ENCODE measurements around the gene ABCB6.
"Not testable (repeated sequence)": the region's sequence is repeated elsewhere in the genome, so short reads cannot be mapped to it uniquely, and the experiment has no call there.

ABCB6 gene

DNA sequence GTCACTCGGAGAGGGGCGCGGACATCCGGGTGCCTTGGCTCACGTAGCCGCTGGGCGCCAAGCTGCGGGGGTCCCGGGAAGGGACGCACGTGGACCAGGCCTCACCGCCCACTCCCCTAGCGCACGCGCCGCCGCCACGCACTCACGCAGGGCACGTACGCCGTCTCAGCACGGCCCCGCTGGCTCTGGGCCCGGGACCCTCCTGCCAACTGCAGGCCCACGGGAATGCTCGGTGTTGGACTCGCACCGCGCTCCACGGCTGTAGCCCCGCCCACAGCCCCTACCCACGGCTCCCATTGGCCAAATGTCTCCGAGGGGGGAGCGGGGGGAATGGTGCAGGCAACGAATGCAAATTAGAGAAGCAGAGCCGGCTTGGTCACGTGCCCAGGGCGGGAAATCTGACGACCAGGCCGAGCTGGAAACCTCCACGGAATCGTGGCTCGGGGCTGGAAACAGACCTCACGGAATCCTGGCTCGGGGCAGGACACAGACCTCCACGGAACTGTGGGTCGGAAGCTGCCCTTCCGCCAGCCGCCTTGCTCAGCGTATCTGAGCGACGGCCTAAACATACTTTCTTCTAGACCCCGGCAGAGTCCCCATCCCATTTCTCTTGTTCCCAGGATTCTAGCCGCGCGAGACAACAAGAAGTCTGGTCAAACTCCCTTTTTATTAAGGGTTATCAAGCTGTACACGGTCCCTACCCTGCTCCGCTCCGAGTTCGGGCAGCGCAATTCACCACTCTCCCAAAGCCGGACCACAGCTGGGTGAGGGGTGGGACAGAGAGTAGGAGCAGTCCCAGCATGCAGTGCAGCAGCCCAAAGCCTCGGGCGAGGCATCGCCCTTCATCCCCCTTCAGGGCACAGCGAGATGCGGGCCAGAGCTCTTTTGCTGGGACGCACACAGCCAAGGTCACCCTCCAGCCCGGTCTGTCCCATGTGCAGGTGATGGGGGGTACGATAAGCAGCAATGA is at the start of gene ABCB6:
TSS of gene ABCB6 (minus strand) at position 227 of the 970 bp plus-strand sequence. CDS start 285 bp downstream, outside the sequence.
- DNase-seq (ENCODE audit: low read depth in 2 of 2, low spot score in 1 of 2): peak; percentile 76 to 78

DNA sequence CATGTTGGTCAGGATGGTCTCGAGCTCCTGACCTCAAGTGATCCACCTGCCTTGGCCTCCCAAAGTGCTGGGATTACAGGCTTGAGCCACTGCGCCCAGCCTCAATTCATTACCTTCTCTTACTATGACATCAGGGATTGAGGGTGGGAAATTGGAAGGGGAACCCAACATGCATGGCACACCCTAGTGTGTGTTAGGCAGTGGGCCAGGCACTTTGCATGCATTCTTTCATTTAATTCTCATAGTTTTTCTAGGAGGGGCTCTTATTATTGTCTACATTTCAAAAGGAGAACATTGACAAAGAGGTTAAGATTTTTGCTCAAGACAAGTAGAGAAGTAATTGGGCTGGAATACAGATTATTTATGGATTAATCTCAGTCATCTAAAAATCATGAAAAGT is 49.5 kb upstream of the ABCB6 start:
- no peak for DNase-seq (ENCODE audit: low read depth in 2 of 2, low spot score in 1 of 2)

DNA sequence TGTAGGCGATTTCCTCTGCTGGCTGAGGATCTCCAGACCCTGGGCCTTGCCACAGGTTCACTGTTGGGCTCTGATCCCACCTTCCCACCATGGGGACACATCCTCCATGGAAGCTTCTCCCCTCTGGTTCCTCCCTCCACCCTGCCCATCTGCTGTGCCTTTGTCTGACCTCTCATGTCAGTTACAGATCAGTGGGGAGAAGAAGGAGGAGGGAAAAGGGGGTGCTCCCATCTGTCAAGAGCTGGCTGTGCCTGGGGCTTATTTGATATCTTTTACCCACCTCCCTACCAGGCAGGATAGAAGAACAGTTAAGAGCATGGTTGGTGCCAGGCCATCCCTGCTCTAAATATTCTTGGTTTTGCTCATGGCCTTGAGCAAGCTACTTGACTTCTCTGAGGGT is 48.1 kb upstream of the ABCB6 start:
- no peak for DNase-seq (ENCODE audit: low read depth in 2 of 2, low spot score in 1 of 2)

DNA sequence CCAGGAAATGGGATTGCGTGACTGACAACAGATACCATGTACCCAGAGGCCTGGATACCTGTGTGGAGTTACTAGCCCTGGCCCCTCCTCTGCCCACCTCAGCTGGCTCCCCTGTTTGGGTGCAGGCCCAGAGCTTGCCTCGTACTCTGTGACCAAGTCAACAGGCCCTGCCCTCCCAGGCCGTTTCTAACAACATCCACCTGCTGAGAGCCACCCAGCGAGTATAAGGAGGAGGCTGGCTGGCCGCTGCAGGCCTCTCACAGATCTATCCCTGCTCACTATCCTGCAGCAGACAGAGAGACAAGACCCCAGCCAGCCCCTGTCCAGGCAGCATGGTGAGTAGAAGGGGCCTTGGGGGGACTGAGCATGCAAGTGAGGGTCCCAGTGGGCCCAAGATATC is 47.5 kb upstream of the ABCB6 start:
- no peak for DNase-seq (ENCODE audit: low read depth in 2 of 2, low spot score in 1 of 2)

DNA sequence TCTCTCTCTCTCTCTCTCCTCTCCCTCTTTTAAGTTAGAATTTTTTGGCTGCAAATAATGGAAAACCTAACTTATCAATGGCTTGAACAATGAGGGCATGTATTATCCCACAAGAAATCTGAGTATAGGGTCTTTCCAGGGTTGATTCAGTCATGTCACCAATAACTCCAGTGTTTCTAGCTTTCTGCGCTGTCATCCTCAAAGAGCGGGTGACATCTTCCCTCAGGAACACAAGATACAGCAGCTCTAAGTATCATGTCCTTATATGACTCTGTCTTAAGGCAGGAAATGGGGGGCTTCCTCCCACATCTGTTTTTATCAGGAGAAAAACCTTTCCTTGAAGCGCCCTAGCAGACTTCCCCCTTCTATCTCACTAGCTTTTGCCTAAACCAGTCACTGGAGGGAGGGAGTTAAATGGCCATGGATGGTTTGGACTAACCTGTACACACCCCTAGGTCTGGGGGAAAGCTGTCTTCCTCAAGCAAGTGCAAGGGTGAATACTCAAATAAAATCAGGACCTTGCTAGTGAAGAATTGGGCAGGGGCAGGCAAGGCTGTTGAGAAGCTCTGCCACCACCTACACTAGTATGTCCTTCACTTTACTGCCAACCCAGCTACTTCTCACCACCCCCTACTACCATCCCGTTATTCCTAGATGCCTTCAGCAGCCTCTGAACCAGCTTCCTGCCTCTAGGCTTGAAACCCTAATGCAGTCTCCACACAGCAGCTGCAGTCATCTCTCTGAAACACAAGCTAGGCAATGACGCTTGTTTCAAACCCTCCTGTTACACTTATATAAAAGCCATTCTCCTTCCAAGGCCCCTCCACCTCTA is 42.5 kb upstream of the ABCB6 start:
- no peak for DNase-seq (ENCODE audit: low read depth in 2 of 2, low spot score in 1 of 2)

DNA sequence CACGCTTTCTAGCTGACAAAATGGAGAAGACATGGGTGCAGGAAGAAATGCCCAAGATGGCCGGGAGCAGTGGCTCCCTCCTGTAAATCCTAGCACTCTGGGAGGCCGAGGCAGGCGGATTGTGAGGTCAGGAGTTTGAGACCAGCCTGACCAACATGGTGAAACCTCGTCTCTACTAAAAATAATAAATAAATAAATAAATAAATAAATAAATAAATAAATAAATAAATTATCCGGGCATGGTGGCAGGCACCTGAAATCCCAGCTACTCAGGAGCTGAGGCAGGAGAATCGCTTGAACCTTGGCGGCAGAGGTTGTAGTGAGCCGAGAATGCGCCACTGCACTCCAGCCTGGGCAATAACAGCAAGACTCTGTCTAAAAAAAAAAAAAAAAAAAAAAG is 40.2 kb upstream of the ABCB6 start:
- DNase-seq (ENCODE audit: low read depth in 2 of 2, low spot score in 1 of 2): not testable (repeated sequence)

DNA sequence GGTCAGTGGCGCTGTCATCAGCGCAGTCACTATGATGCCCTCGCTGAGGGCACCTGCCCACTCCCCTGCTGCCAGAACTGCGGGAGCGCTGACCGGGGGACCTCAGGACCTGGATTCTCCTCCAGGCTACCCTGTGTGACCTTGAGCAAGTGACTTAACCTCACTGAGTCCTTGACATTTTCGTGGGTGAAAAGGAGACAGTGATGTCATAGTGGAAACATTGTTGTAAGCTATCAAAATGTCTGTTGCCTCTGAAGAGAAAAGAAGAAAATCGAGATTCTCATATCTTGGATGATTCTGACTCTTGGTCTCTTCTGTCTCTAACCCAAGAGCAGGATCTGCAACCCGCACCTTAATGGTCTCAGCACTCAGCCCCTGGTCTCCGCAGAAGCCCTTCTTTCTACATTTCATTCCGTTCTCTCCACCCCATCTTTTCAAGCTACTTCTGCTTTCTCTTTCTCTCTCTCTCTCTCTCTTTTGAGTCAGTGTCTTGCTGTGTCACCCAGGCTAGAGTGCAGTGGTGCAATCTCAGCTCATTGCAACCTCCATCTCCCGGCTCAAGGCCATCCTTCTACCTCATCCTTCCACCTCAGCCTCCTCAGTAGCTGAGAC is 35.9 kb upstream of the ABCB6 start:
- DNase-seq (ENCODE audit: low read depth in 2 of 2, low spot score in 1 of 2): no peak

DNA sequence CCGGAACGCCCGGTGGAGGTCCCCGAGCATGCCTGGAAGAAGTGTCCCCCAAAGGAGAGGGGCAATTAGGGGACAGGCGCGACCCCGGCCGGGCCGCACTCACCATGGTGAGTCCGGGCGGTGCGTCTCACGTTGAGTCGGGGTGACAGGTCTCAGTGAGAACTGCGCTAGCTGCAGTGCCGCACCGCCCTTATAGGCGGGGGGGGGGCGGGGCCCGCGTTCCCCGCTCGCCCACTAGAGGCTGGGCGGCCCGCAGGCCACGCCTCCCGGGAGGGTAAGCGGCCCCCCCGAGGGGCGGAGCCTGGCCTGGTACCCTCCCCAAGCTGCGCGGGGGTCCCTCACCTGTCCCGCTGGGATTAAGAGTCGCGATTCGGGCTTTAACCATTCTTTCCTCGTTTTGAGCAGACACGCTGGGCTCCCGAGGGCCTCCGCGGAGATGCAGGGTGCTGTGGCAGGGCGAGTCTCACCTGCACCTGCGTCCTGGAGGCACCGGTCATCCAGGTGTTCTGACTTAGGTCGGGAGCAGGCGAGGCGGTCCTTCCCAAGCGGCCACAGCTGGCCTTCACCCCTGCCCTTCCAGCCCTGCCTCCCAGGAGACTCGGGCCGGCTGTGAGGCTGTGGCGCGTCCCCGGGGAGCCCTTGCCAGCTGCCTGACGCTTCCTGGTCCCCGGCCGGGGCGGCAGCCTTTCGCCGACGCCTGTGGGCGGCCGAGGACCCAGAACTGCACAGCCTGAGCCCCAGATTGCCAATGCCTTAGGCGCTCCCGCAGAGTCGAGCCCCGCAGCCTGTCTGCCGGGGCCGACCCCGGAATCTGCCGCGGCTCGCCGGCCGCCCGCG is 35.2 kb upstream of the ABCB6 start, which contains the start of gene TUBA4A:
TSS of gene TUBA4A (minus strand) at position 166 of the 837 bp plus-strand sequence. CDS start at position 106, 60 bp downstream.
- DNase-seq (ENCODE audit: low read depth in 2 of 2, low spot score in 1 of 2): peak; percentile 76 to 83

DNA sequence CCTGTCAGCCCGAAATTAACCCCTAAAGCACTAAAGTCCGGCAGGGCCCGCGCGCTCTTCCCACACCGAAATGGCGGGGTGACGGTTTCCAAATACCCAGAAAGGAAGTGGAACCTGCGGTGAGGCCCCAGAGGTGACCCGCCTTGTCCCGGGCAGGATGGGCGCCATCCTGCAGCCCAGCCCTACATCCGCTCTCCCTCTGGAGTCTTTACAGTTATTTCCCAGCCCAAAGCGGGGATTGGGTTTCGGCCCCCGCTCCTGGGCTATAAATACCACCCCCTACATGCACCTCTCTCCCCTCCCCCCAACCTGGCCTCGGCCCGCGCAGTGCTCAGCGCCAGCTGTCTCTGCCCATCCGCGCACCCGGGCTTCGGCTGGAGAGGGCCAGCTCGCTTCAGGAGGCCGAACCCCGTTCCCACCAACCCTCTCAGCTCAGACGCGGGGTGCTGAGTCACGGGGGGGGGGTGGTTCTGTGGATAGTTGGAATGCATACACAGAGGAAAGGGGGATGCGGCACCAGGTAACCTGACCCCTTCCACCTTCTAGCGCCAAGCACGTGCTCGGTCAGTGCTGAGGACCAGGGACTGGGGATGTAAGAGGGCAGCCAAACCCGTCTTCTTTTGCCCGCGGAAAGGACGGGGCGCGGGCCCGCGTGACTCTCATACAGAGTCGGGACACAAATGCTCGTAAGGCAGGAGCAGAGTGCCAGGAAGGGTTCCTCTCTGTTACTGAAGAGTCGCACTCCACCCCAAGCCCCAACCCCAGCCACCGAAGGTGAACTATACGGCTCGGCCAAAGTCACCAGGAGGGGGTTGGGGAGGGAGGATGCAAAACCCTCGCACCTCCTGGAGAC is 34.4 kb upstream of the ABCB6 start, which contains the start of gene TUBA4B:
TSS of gene TUBA4B (plus strand) at position 344 of the 853 bp plus-strand sequence. CDS start at position 509, 165 bp downstream.
- DNase-seq (ENCODE audit: low read depth in 2 of 2, low spot score in 1 of 2): no peak

DNA sequence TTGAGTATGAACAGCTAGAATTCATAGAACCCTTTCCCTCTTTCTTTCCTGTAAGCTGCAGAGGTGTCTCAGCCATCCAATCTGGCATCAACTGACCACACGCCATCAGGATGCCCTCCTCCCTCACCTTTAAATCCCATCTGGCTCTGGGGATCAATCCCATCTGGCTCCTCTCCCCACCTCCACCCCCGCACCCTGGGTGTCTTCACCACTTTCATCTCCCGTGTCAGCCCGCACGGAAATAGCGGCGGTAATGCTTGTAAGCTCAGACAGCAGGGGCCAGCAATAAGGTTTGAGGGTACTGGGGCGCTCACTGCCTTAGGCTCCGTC is 33.8 kb upstream of the ABCB6 start:
- DNase-seq (ENCODE audit: low read depth in 2 of 2, low spot score in 1 of 2): no peak

DNA sequence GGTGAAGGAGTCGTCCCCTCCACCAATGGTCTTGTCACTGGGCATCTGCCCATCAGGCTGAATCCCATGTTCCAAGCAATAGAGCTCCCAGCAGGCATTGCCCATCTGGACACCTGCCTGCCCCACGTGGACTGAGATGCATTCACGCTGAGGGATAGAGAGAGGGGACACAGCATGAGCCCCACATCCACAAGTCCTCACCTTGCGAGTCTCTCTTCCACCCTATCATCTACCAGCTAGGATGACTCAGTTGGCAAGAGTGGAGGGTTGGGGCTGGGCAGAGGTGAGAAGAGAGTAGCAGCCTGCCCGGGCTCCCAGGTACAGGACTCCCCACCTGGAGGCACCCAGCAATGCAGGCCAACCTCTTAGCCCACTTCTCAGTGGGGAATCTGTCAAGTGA is 33.3 kb upstream of the ABCB6 start:
- DNase-seq (ENCODE audit: low read depth in 2 of 2, low spot score in 1 of 2): no peak

DNA sequence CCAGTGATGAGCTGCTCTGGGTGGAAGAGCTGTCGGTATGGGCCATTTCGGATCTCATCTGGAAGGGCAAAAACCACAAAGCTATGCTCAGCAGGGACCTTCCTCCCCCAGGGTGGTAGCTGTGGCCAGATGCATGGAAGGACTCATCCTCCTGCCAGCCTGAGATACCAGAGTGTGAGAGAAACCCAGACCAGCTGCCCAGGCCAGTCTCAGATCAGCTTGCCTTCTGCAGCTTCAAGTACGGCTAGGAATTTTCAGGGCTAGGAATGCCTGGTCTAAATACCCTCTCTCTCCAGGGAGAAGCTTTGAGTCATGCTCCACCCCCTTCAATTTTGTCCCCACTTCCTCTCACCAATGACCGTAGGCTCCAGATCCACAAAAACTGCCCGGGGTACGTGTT is 32.9 kb upstream of the ABCB6 start:
- no peak for DNase-seq (ENCODE audit: low read depth in 2 of 2, low spot score in 1 of 2)

DNA sequence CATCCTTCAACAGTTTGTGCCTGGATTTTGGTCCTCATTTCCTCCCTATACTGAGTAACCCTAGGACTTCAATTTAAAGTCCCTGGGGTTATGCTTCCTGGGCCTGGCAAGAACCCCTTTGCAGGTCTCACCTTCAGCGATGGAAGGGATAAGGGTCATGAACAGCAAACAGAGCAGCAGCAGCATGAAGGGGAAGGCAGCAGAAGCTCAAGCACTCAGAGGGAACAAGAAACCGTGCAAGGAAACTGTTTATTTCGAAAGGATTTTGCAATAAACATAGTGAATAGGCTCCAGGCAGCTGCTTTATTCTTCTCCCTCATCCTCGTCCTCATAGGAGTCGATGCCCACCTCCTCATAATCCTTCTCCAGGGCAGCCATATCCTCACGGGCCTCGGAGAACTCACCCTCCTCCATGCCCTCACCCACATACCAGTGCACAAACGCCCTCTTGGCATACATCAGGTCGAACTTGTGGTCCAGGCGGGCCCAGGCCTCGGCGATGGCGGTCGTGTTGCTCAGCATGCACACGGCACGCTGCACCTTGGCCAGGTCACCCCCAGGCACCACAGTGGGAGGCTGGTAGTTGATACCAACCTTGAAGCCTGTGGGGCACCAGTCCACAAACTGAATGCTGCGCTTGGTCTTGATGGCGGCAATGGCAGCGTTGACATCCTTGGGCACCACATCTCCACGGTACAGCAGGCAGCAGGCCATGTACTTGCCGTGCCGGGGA is 31.5 kb upstream of the ABCB6 start:
- no peak for DNase-seq (ENCODE audit: low read depth in 2 of 2, low spot score in 1 of 2)

DNA sequence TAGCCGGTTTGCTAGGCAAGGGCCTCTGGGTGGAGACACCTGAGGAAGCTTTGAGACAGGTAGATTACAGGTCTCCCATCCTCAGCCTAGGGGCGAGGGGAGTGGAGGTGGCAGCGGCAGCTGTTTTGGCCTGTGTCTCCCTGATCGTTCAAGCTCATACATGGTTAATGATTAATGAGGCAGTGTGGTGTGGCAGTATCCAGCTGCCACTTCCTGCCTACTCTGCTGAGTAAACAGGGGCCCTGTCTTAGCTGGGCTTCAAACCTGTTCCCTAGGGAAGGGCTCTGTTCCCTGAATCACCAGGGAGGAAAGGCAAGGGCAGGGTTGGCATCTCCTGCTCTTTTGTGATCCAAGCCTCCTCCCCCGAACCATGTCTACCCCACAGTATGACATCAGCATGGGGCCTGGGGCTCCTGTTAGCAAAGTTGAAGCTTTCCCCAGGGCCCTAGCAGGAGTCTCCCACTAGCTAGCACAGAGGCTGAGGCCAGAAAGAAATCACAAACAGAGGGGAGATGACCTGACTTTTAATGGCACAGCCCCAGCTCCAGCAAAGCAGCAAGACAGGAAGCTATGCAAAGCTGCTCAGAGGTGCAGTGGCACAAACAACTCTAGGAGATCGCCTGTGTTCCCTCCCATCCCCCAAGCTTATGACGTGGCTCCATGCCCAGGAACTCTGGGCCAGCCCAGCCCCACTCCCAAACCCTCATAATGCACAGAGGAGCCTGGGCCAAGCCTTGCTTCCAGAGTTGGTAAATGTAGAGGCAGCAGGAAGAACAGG is 30.6 kb upstream of the ABCB6 start:
- DNase-seq (ENCODE audit: low read depth in 2 of 2, low spot score in 1 of 2): no peak

DNA sequence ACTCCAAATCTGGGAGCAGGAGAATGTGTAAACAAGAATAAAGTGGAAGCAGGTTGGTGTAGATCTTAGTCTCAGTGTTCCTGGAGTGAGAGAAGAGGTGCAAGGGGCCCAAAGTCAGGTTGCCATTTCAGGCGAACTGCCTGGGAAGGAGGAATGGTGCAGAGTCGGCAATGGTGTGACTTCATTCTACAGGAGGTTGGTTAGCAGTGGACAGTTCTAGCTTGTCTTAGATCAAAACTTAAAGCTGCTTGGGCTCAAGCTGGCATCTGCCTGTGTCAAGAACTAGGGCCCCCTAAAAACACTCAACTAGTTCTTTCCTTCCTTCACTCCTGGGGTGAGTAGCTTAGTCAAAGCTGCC is 30.1 kb upstream of the ABCB6 start:
- no peak for DNase-seq (ENCODE audit: low read depth in 2 of 2, low spot score in 1 of 2)

DNA sequence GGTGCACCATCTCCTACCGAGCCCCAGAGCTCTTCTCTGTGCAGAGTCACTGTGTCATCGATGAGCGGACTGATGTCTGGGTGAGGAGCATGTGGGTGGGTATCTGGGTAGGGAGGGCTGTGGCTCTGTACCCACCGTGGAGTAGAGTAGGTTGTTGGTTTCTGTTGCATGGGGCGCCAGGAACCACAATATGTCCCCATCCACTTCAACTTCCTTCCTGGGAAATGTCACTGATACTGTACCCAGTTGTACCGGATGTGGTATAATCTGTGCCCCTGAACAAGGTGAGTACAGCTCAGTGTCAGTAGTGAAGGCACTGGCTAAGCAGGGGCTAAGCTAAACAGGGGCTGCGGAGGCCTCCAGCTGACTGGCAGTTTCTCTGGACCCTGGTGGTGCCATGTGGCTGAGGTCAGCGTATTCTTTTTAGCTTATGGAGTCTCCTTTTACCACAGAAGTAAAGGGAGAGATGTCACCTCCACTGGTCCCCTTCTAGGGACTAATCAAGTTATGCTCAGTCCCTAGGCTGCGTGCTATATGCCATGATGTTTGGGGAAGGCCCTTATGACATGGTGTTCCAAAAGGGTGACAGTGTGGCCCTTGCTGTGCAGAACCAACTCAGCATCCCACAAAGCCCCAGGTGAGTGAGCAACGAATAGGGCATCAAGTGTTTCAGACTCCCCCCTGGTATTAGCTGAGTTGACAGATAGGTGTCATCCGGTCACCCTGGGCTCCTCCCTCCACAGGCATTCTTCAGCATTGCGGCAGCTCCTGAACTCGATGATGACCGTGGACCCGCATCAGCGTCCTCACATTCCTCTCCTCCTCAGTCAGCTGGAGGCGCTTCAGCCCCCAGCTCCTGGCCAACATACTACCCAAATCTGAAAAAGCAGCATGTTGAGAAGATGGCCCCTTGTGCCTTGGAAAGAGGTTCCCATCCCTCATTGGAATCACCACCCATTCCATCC is 29.2 kb upstream of the ABCB6 start:
- peak in 1 of 2 donors; percentile 64 for DNase-seq (ENCODE audit: low read depth in 2 of 2, low spot score in 1 of 2)

DNA sequence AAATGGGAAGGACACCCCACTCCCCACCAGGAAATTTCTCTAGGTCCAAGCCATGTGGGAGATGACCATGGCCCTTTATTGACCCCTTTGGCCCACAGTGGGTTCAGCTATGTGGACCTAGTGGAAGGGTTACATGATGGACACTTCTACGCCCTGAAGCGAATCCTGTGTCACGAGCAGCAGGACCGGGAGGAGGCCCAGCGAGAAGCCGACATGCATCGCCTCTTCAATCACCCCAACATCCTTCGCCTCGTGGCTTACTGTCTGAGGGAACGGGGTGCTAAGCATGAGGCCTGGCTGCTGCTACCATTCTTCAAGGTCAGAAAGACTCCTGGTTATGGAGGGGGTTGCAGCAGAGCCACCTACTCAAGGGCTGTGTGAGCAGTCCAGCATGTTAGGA is 27.8 kb upstream of the ABCB6 start:
- no peak for DNase-seq (ENCODE audit: low read depth in 2 of 2, low spot score in 1 of 2)

All from stimulated activated CD8-positive, alpha-beta memory T cell treated with anti-CD3 and anti-CD28 coated beads, Interleukin-4, amount 100 ng/mL, for 4 hours (primary cell).